ENCODE results near the gene ANXA6.

GRCh38 chr5:151098768-151099121 lies 58.8 kb downstream of the ANXA6 start:
- TF ChIP-seq POLR2A (IDR thresholded peaks at IDR 0.05; ENCODE audit: low read length) (no peak), GATA1 (IDR thresholded peaks at IDR 0.05; ENCODE audit: low read depth, low read length) (no peak)
